RWPE2 (cell line): ENCODE measurements around the gene CRMP1.

Experiments used
- ATAC-seq: fragments of 200-7000 bp; cut with Tn5 transposase; 3 replicates; pipeline ENCODE4 v1.9.1; 2021; ENCODE audit warnings: low read depth
- DNase-seq: peaks from one replicate; pipeline ENCODE4 v3.0.0-alpha.2; 2020; ENCODE audit warnings: low spot score
- H3K27ac ChIP-seq: fragments of 450-650 bp; 2 replicates; pipeline ENCODE4 v1.5.1; 2017; ENCODE audit warnings: mild to moderate bottlenecking; ENCODE audit not compliant: poor library complexity, severe bottlenecking
- H3K27me3 ChIP-seq: fragments of 250-450 bp; sonication (Bioruptor Pico); 2 replicates; pipeline ENCODE4 v1.5.1; 2021; ENCODE audit warnings: mild to moderate bottlenecking, moderate library complexity; ENCODE audit not compliant: insufficient read depth, poor library complexity, severe bottlenecking
- H3K36me3 ChIP-seq: fragments of 250-450 bp; sonication (Bioruptor Pico); 2 replicates; pipeline ENCODE4 v1.5.1; 2020; ENCODE audit warnings: low read depth, mild to moderate bottlenecking, moderate library complexity
- H3K4me1 ChIP-seq: fragments of 250-450 bp; sonication (Bioruptor Pico); 2 replicates; pipeline ENCODE4 v1.5.1; 2021; ENCODE audit warnings: mild to moderate bottlenecking, moderate library complexity; ENCODE audit not compliant: insufficient read depth, poor library complexity, severe bottlenecking
- H3K4me3 ChIP-seq: fragments of 250-450 bp; sonication (Bioruptor Pico); 2 replicates; pipeline ENCODE4 v1.5.1; 2021; ENCODE audit warnings: mild to moderate bottlenecking, moderate library complexity; ENCODE audit not compliant: severe bottlenecking
- H3K9me3 ChIP-seq: fragments of 250-450 bp; sonication (Bioruptor Pico); 2 replicates; pipeline ENCODE4 v1.5.1; 2021; ENCODE audit warnings: mild to moderate bottlenecking, moderate library complexity; ENCODE audit not compliant: severe bottlenecking
- TF ChIP-seq, protein P1 (sequence below): fragments of 450-650 bp; IDR thresholded peaks from one replicate; pipeline ENCODE4 v1.5.1; 2017; ENCODE audit warnings: mild to moderate bottlenecking, moderate library complexity; ENCODE audit not compliant: poor library complexity, severe bottlenecking

The CRMP1 gene

DNA sequence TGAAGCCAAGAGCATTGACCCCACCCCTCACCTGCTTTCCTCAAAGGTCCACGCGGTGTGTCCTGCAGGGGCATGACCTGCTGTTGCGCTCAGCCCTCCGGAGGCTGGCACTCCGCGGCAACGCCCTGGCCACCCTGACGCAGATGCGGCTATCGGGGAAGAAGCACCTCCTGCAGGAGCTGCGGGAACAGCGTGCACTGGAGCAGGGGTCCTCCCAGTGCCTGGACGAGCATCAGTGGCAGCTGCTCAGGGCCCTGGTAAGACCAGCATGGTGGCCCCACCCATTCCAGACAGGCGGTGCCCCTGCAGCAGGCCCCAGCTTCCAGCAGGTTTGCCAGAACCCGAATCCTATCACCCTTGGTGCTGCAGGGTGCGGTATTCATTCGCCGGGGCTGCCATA lies 95.9 kb downstream of the CRMP1 start:
- no peak for DNase-seq

DNA sequence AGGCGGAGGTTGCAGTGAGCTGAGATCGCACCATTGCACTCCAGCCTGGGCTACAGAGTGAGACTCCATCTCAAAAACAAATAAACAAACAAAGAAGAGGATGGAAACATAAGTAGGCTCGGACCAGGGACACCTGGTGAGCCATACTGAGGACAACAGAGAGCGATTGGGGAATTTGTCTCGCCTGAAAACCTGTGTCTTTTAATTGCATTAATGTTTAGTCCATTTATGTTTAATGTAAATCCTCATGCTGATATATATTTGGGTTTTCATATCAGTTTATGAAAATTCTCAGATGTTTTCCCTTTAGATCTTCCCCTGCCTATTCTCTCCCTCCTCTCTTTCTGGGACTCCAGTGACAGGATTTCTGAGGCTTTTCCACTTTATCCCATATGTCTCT lies 97.3 kb downstream of the CRMP1 start:
- no peaks in the 10 kb centered on the region for H3K4me1 ChIP-seq
- H3K36me3 ChIP-seq, result peaks cover 53% of the 10 kb centered on the region
- DNase-seq, result no peak
- no peaks in the 10 kb centered on the region for H3K27me3 ChIP-seq
- no peaks in the 10 kb centered on the region for H3K9me3 ChIP-seq
- ATAC-seq, result no peak
- H3K4me3 ChIP-seq, result no peak overlapping the region
- no peak overlapping the region for H3K27ac ChIP-seq
- TF ChIP-seq, protein P1, sequence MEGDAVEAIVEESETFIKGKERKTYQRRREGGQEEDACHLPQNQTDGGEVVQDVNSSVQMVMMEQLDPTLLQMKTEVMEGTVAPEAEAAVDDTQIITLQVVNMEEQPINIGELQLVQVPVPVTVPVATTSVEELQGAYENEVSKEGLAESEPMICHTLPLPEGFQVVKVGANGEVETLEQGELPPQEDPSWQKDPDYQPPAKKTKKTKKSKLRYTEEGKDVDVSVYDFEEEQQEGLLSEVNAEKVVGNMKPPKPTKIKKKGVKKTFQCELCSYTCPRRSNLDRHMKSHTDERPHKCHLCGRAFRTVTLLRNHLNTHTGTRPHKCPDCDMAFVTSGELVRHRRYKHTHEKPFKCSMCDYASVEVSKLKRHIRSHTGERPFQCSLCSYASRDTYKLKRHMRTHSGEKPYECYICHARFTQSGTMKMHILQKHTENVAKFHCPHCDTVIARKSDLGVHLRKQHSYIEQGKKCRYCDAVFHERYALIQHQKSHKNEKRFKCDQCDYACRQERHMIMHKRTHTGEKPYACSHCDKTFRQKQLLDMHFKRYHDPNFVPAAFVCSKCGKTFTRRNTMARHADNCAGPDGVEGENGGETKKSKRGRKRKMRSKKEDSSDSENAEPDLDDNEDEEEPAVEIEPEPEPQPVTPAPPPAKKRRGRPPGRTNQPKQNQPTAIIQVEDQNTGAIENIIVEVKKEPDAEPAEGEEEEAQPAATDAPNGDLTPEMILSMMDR, result no peak

More for the DNA sequence above, 95.9 kb downstream of the CRMP1 start:
- no peak for ATAC-seq
- TF ChIP-seq, protein P1, result no peak
- Histone ChIP-seq H3K27me3 (no peaks in the 10 kb centered on the region), H3K4me1 (no peaks in the 10 kb centered on the region), H3K27ac (no peak overlapping the region), H3K36me3 (peaks cover 46% of the 10 kb centered on the region), H3K9me3 (no peaks in the 10 kb centered on the region), H3K4me3 (no peak overlapping the region)

DNA sequence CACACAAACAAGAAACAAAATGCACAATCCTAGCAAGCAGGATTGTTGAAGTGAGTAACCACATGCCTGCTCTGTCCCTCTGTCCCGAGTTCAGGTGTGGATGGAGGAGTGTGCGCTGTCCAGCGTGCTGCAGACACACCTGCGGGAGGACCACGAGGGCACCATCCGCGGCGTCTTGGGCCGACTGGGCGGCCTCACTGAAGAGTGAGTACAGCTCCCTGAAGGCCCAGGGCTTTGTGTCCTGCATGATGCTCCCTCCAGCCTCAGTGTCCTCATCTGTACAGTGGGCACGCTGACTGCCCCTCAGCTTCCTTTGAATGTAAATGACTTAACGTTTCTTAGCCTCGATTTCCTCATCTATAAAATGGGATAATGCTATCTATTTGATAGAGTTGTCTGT lies 99.4 kb downstream of the CRMP1 start:
- no peak for DNase-seq
- TF ChIP-seq, protein P1, result no peak
- no peaks in the 10 kb centered on the region for H3K9me3 ChIP-seq
- no peaks in the 10 kb centered on the region for H3K27me3 ChIP-seq
- H3K27ac ChIP-seq, result no peak overlapping the region
- H3K36me3 ChIP-seq, result peaks cover 52% of the 10 kb centered on the region
- H3K4me1 ChIP-seq, result no peaks in the 10 kb centered on the region
- H3K4me3 ChIP-seq, result no peak overlapping the region
- no peak for ATAC-seq

DNA sequence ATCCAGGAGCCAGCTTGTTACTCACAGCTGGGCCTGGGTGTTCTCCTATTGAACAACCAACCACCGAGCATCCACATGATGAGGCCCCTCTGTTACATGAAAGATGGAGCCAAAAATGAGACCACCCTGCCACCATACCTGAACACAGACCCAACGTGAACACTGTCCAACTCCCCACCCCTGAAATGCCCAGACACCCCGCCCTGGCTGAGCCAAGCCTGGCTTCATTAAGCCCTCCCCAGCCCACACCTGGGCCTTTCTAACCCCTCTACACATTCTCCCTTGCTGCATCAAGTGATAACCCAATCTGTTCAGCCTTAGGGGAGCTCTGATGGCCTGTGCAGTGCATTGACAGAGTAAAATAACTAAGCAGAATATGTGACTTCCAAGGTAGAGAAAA lies 101.2 kb downstream of the CRMP1 start:
- no peak for ATAC-seq
- H3K36me3 ChIP-seq, result peaks cover 68% of the 10 kb centered on the region
- TF ChIP-seq, protein P1, result no peak
- no peak overlapping the region for H3K4me3 ChIP-seq
- H3K27ac ChIP-seq, result no peak overlapping the region
- no peaks in the 10 kb centered on the region for H3K9me3 ChIP-seq
- DNase-seq, result no peak
- no peaks in the 10 kb centered on the region for H3K27me3 ChIP-seq
- H3K4me1 ChIP-seq, result no peaks in the 10 kb centered on the region

DNA sequence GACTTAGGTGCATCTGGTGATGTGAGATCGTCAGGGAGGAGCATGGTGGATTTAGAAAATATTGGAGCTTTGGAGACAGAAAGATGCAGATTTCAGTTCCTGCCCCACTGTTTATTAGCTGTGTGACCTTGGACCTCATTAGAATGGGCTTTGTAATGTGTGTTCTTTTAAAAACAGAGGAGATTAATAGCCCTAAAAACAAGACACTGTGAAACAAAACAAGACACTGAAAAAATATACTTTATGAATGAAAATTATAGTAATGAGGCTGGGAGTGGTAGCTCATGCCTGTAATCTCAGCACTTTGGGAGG lies 102.4 kb downstream of the CRMP1 start:
- H3K9me3 ChIP-seq, result no peaks in the 10 kb centered on the region
- H3K27ac ChIP-seq, result no peak overlapping the region
- peaks cover 60% of the 10 kb centered on the region for H3K36me3 ChIP-seq
- H3K4me3 ChIP-seq, result no peak overlapping the region
- TF ChIP-seq, protein P1, result peak; percentile 75
- ATAC-seq (no peak), DNase-seq (no peak)
- no peaks in the 10 kb centered on the region for H3K27me3 ChIP-seq
- peaks cover 6% of the 10 kb centered on the region for H3K4me1 ChIP-seq
